PC-9 (cell line): ENCODE results near the gene PANX2.

Experiments used
- CTCF ChIP-seq: fragments of 200-600 bp; sonication (generic); conservative IDR thresholded peaks from 2 replicates; pipeline ENCODE4 v1.6.1; 2017; ENCODE audit warnings: mixed run types, antibody characterized with exemption, mild to moderate bottlenecking, moderate library complexity
- EZH2 ChIP-seq: fragments of 200-600 bp; sonication (generic); IDR thresholded peaks from 2 replicates; pipeline ENCODE4 v1.8.0; 2017; ENCODE audit warnings: antibody characterized with exemption, low read depth

DNA sequence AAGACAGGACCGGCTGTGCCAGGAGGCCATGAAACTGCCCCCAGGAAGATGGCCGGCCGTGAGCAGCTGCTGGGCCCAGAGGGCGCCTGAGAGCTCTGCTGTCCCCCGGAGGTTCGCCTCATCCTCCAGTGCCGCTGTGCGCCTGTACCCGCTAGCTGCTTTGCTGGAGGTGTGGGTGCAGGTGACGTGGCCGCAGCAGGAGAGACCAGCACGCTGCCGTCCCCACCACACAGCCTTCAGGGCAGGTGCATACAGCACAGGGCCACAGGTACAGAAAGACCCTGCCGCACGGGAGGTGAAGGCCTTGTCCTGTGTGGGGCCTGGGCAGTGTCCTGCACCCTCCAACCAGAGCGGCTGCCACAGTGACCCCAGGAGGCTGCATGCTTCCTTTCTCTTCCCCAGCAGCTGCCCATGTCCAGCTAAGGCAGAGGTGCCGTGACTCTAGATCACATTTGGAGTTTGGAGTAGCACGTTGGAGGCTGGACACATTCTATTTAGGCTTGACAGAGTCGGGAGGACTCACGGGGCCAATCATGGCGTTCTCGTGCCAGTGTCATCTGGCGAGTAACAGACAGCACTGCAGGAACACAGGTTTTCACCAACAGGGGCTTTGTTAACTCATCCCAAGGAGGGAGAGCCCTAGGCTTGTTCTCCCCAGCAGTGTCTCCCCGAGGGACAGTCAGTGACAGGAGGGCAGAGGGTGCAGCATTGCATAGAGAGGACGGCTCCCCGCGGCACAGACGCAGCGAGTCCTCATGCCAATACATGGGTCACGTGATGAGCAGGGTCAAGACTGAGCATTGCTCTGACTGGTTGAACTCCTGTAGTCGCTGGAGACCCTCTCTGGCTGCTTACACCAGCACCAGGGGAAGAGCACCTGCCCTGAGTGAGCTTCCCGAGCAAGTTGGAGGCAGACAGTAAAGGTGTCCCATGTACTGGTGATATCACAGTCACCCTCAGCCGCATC, 18.7 kb upstream of the PANX2 start:
- TF ChIP-seq CTCF (no peak), EZH2 (no peak)
